Activated B cell treated with CpG ODN at 0.5 μM for 24 hours (primary cell): ENCODE data around the gene REEP6. TPM values are rescaled to one million over a fixed set of nuclear protein-coding genes. Genes with fewer than 3 reads are reported as not detected.
"Not testable (repeated sequence)": the region's sequence is repeated elsewhere in the genome, so short reads cannot be mapped to it uniquely, and the experiment has no call there.

ENCODE experiments used
- ATAC-seq: fragments of 200-7000 bp; cut with Tn5 transposase; one replicate; pipeline ENCODE4 v1.10.0; 2021; ENCODE audit warnings: low read depth, mild to moderate bottlenecking, moderate library complexity
- CTCF ChIA-PET: fragments of 350-600 bp; sonication (Branson Sonifier 250); formaldehyde crosslinking; loops from one replicate; lab custom pipeline; 2021; ENCODE audit warnings: antibody characterized with exemption; lab: Charles Lee
- POLR2A ChIA-PET: fragments of 350-600 bp; sonication (Branson Sonifier 250); formaldehyde crosslinking; loops from one replicate; lab custom pipeline; 2021; ENCODE audit warnings: antibody characterized with exemption; lab: Charles Lee
- DNase-seq: peaks from one replicate; pipeline ENCODE4 v3.0.0; 2022
- H3K27ac Mint-ChIP-seq: one replicate; pipeline ENCODE4 v1.8.0; 2020; ENCODE audit warnings: mixed read lengths
- H3K27me3 Mint-ChIP-seq: one replicate; pipeline ENCODE4 v1.8.0; 2021; ENCODE audit warnings: mixed read lengths
- H3K36me3 Mint-ChIP-seq: one replicate; pipeline ENCODE4 v1.8.0; 2021; ENCODE audit warnings: low read depth, mixed read lengths
- H3K4me1 Mint-ChIP-seq: one replicate; pipeline ENCODE4 v1.8.0; 2021; ENCODE audit warnings: mixed read lengths
- H3K4me3 Mint-ChIP-seq: one replicate; pipeline ENCODE4 v1.8.0; 2020; ENCODE audit warnings: mild to moderate bottlenecking, mixed read lengths
- H3K9me3 Mint-ChIP-seq: one replicate; pipeline ENCODE4 v1.8.0; 2020; ENCODE audit warnings: mixed read lengths
- intact Hi-C: fragments of 100-400 bp; cut with micrococcal nuclease; formaldehyde crosslinking; loops from one replicate; pipeline ENCODE4 v1.15.1; 2024
- total RNA-seq: library from RNA; stranded (reverse); gene quantifications from 2 replicates; pipeline ENCODE4 v1.2.3, GENCODE V29; 2022
- TF ChIP-seq, protein P1 (sequence below): fragments of 200-600 bp; IDR thresholded peaks from one replicate; pipeline ENCODE4 v1.8.0; 2022; ENCODE audit warnings: antibody characterized with exemption, mild to moderate bottlenecking

REEP6 gene
- total RNA-seq, 1 donor from 2014 or later, result 1.1 TPM

DNA sequence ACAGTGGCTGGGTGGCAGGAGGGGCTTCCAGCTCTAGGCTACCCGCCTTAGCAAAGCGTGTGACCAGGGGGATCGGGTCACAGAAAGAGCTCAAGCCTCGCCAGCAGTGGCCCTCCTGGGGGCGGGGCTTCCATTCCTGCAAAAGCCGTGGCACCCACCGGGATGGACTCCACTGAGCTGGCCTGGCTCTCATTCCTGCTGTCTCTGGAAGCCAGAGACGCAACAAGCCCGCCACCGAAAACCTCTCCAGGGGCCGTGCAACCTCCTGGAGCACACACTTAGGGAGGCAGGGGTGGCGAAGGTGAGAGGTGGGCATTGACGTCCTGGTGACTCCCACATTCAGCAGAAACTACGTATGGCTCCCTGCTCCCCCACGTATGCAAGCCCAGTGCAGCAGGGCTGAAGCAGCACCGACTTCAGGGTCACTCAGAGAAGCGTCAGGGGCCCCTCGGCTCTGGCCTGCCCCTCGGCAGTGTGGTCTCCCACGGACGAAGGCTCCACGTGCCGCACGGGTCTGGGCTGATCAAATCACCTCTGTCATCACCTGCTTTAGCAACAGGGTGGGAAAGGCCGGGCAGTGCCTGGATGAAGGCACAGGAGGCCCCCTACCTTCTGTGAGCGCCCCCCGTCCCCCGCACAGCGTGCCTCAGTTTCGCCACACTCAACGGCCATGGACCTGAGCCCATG is 15.1 kb upstream of the REEP6 start:
- Mint-ChIP-seq H3K27ac (no peak overlapping the region), H3K4me3 (no peak overlapping the region), H3K36me3 (peaks cover 17% of the 10 kb centered on the region), H3K9me3 (no peaks in the 10 kb centered on the region), H3K4me1 (peaks cover 34% of the 10 kb centered on the region), H3K27me3 (peaks cover 2% of the 10 kb centered on the region)
- ChIA-PET POLR2A (no interaction called here), CTCF (no interaction called here)
- DNase-seq (no peak), ATAC-seq (no peak)
- intact Hi-C loops, result no loop called here
- TF ChIP-seq, protein P1, sequence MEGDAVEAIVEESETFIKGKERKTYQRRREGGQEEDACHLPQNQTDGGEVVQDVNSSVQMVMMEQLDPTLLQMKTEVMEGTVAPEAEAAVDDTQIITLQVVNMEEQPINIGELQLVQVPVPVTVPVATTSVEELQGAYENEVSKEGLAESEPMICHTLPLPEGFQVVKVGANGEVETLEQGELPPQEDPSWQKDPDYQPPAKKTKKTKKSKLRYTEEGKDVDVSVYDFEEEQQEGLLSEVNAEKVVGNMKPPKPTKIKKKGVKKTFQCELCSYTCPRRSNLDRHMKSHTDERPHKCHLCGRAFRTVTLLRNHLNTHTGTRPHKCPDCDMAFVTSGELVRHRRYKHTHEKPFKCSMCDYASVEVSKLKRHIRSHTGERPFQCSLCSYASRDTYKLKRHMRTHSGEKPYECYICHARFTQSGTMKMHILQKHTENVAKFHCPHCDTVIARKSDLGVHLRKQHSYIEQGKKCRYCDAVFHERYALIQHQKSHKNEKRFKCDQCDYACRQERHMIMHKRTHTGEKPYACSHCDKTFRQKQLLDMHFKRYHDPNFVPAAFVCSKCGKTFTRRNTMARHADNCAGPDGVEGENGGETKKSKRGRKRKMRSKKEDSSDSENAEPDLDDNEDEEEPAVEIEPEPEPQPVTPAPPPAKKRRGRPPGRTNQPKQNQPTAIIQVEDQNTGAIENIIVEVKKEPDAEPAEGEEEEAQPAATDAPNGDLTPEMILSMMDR, result no peak

DNA sequence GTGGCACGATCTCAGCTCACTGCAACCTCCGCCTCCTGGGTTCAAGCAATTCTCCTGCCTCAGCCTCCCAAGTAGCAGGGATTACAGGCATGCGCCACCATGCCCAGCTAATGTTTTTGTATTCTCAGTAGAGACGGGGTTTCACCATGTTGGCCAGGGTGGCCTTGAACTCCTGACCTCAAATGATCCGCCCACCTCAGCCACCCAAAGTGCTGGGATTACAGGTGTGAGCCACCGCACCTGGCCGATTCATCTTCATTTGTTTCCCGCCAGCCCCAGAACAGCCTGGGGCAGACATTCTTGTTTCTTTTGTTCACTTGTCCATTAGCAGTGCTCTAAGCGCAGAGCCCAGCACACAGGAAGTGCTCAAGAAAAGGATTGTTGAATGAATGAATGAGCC is 13.9 kb upstream of the REEP6 start:
- H3K9me3 Mint-ChIP-seq, POLR2A ChIA-PET, ATAC-seq, DNase-seq, H3K27ac Mint-ChIP-seq, H3K27me3 Mint-ChIP-seq, intact Hi-C loops: not testable (repeated sequence)
- H3K4me3 Mint-ChIP-seq, result peak overlapping the region; percentile 38
- H3K4me1 Mint-ChIP-seq, result peaks cover 25% of the 10 kb centered on the region
- H3K36me3 Mint-ChIP-seq, result peaks cover 17% of the 10 kb centered on the region
- CTCF ChIA-PET, result interaction anchor here (1.0 kb wide), 1 partner anchor 8 kb away, joined by 4 read pairs; no protein-coding TSS in a partner anchor

DNA sequence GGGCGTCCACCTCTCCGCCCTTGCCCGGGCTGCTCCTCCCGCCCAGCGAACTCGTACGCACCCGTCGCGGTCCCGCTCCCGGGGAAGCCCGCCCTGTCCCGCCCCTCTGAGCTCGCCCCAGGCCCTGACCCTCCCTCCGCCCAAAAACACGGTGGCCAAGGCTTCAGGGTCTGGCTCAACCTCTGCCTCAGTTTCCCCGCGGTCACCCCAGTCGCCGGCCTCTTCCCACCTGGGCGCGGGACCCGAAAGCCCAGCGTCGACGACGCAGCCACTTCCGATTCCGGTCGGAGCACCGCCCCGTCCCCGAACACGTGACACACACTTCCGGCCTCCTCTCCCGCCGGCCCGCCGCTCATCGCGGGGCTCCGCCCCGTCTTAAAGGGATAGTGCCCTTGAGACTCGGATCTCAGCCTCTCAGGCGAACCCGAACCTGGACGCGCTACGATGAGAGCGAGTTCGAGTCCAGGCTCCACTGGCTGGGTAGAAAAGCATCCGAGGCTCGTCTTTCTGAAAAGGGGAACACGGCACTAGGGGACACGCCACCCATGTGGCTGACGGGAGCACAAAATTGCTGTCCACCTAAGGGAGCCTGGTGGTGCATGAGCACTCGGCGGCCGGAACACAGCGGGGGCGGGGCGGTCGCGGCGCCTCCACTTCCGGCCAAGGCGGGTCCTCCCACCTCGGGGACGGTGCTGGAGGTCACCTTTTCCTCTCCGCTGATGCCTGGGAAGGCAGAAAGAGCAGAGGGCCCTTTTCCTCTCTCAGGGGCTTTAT is 11.9 kb upstream of the REEP6 start, which contains the start of gene C19orf25:
Gene C19orf25 (minus strand): TSS at position 282 of the 774 bp plus-strand sequence. CDS start 312 bp downstream, outside the sequence.
- intact Hi-C loops, result loop anchor here (1.0 to 2.0 kb wide), 4 partner anchors 11 to 96 kb away; partner anchors contain the start of genes DAZAP1, NDUFS7 and PCSK4
- no peaks in the 10 kb centered on the region for H3K27me3 Mint-ChIP-seq
- peak within 1 kb of the TSS; percentile 98 for H3K4me3 Mint-ChIP-seq
- H3K9me3 Mint-ChIP-seq, result no peaks in the 10 kb centered on the region
- H3K4me1 Mint-ChIP-seq, result peaks cover 18% of the 10 kb centered on the region
- TF ChIP-seq, protein P1, result no peak
- H3K36me3 Mint-ChIP-seq, result peaks cover 17% of the 10 kb centered on the region
- ATAC-seq (peak; percentile 93), DNase-seq (peak; percentile 89)
- peak within 1 kb of the TSS; percentile 95 for H3K27ac Mint-ChIP-seq
- ChIA-PET POLR2A (interaction anchor here (0.6 to 1.4 kb wide), 3 partner anchors 56 to 613 kb away, joined by 4 to 9 read pairs (median 4); partner anchors contain the start of gene CIRBP), CTCF (no interaction called here)

DNA sequence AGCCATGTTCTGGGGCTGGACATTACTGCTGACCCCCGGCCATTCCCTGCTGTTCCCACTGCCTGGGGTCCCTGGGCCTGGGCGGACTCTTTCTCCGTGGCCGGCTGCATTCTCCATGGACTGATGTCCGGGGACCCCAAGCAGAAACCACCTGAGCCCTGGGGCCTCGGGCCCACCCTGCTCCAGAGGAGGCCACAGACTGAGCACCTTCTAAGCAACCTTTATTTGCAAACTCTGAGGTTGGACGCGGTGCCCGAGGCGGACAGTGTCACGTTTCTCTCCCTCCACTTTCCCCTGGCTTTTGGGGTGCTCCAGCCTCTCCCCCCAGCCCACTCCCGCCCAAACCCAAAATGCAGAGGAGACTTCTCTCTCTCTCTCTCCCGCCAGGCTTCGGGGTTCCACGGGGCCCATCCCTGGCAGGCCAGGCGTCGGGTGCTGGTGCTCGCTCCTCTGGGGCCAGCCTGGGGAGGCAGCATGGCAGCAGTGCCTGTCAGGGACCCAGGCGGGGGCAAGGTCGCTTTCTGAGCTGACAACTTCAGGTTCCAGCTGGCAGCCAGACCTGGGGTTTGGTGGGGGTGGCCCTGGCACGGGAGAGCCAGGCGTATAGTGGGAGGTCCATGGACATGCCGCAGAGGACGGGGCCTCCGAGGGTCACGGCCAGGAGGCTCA is 9.6 kb upstream of the REEP6 start:
- Mint-ChIP-seq H3K4me1 (peaks cover 18% of the 10 kb centered on the region), H3K27ac (no peak overlapping the region), H3K4me3 (no peak overlapping the region), H3K9me3 (no peaks in the 10 kb centered on the region), H3K27me3 (no peaks in the 10 kb centered on the region), H3K36me3 (peaks cover 8% of the 10 kb centered on the region)
- POLR2A ChIA-PET, result no interaction called here
- DNase-seq (no peak), ATAC-seq (no peak)
- TF ChIP-seq, protein P1, result no peak
- CTCF ChIA-PET, result no interaction called here
- intact Hi-C loops, result no loop called here

DNA sequence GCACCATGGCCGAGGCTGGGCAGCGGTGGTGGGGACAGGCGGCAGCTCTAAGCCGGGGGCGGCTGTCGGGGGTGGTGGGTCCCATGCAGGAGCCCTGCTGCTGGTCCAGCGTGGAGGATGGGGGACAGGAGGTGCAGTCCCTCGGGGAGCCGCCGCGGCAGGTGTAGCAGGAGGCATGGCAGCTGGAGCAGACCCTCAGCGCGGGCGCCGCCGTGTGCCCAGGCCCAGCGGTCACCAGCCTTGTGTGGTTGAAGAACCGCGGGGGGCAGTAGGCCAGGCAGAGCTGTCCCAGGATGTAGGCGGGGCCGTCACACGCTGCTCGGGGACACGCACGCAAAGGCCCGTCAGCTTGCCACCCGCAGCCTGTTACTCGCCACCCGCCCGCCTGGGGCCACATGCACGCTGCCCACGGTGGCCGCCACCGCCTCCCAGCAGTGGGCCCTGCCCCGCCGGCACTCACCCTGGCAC is 9.1 kb upstream of the REEP6 start:
- DNase-seq (no peak), ATAC-seq (no peak)
- ChIA-PET POLR2A (no interaction called here), CTCF (no interaction called here)
- Mint-ChIP-seq H3K4me1 (peaks cover 18% of the 10 kb centered on the region), H3K9me3 (no peaks in the 10 kb centered on the region), H3K4me3 (no peak overlapping the region), H3K27ac (no peak overlapping the region), H3K36me3 (peaks cover 6% of the 10 kb centered on the region), H3K27me3 (no peaks in the 10 kb centered on the region)
- intact Hi-C loops, result no loop called here
- TF ChIP-seq, protein P1, result no peak
